Spleen (tissue), 7 donors: ENCODE data around the gene FHIT.

Experiments used
- POLR2A ChIP-seq, 3 donors: fragments of 450-650 bp; IDR thresholded peaks; one replicate each; pipeline ENCODE4 v1.5.1; 2017; ENCODE audit warnings: antibody characterized with exemption in 3 of 3, mild to moderate bottlenecking in 1 of 3
- POLR2AphosphoS5 ChIP-seq, 3 donors: sonication (generic); formaldehyde crosslinking; IDR thresholded peaks; one replicate each; pipeline ENCODE4 v1.5.1; 2017; ENCODE audit warnings: antibody characterized with exemption in 3 of 3
- TF ChIP-seq, protein P1 (sequence below), 11 experiments: fragments of 200-600 bp in 7 of 11; fragments of 450-650 bp in 4 of 11; sonication (generic) in 4 of 11; IDR thresholded peaks in 8 of 11; conservative IDR thresholded peaks in 3 of 11; 1 replicate in 7 of 11; 2 replicates in 4 of 11; pipeline versions ENCODE4 v1.4.0 to v1.8.0; 2016 to 2021; ENCODE audit warnings: antibody characterized with exemption in 11 of 11, inconsistent platforms in 4 of 11, mild to moderate bottlenecking in 1 of 11
- donor health status: DM: no; HTN: no; CAD: no; lungs with moderate emphysema.
- donor health status: DM: no; HTN: no; CAD: no.
- donor health status: DM: no; HTN: no; CAD: no.

DNA sequence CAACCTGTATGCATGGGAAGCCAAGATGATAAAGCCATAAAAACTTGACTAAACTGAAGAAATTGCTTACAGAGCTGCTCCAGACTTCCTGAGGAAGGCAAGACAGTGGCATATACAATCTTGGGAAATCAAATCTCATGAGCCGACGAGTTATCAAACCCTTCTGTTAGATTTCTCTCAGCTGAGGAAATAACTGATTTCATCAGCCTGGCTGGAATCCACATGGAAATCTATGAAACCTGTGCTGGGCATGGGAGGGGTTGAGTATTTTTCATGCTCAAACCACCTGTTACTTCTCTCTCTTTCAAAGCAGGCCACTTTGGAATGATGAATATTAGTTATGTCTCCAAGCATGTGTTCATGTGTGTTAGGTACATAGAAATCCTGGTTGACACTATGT lies 727.7 kb downstream of the FHIT start:
- TF ChIP-seq, protein P1, sequence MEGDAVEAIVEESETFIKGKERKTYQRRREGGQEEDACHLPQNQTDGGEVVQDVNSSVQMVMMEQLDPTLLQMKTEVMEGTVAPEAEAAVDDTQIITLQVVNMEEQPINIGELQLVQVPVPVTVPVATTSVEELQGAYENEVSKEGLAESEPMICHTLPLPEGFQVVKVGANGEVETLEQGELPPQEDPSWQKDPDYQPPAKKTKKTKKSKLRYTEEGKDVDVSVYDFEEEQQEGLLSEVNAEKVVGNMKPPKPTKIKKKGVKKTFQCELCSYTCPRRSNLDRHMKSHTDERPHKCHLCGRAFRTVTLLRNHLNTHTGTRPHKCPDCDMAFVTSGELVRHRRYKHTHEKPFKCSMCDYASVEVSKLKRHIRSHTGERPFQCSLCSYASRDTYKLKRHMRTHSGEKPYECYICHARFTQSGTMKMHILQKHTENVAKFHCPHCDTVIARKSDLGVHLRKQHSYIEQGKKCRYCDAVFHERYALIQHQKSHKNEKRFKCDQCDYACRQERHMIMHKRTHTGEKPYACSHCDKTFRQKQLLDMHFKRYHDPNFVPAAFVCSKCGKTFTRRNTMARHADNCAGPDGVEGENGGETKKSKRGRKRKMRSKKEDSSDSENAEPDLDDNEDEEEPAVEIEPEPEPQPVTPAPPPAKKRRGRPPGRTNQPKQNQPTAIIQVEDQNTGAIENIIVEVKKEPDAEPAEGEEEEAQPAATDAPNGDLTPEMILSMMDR (IDR thresholded peaks at IDR 0.05 in 8 of 11, conservative IDR thresholded peaks at IDR 0.05 in 3 of 11): no peak
- TF ChIP-seq POLR2A (IDR thresholded peaks at IDR 0.05): no peak
- no peak for TF ChIP-seq POLR2AphosphoS5 (IDR thresholded peaks at IDR 0.05)
